GM21723 (cell line): ENCODE data around the gene CAVIN1.
"Not testable (repeated sequence)": the region's sequence is repeated elsewhere in the genome, so short reads cannot be mapped to it uniquely, and the experiment has no call there.

ENCODE experiments used
- ATAC-seq: cut with Tn5 transposase; IDR thresholded peaks from one replicate; pipeline ENCODE4 v1.9.1; 2021; ENCODE audit warnings: mild to moderate bottlenecking, moderate library complexity; ENCODE audit not compliant: unreplicated experiment

The CAVIN1 gene

DNA sequence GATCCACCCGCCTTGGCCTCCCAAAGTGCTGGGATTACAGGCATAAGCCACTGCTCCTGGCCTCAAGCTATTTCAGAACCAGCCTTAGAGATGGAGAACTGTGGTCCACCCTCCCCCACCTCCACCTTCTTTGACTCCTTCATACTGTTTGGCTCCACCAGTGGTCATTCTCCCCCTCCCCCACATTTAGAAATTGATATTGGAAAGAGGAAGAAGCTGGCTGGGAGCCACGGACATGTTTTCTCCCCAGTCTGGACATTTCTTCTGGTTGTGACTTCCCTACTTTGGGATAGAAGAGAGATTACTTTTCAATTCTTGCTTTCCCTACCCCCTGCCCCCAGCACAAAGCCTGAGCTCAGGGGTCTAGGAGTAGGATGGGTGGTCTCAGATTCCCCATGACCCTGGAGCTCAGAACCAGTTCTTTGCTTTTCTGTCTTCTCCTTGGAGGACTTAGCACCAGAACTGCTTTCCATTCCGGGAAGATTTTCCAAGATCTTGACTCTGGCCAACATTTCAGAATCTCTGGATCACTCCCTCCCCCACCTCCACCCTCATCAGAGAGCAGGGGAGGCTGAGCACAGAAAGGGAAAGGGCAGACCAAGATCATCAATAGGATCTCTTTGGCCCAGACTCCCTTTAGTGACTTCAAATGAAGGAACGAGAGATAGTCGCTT is 16.3 kb downstream of the CAVIN1 start:
- no peak for ATAC-seq

DNA sequence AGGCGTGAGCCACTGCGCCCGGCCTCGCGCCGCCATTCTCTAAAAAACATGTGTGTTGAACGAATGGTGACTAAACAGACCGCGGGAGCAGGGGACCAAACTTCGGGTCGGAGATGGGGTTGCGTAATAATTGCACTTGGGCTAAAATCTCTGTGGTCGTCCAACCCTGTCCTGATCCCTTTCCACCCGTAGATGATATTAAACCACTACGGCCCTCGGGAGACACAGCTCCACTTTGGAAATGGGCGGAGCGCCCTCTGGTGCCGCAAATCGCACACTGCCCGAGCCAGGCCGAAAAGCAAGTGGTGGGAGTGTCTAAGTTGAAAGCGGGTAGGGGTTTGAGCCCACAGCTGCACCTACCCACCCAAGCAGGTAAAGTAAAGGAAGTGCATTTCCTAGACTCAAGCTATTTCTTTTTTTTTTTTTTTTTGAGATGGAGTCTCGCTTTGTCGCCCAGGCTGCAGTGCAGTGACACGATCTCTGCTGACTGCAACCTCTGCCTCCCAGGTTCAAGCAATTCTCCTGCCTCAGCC is 17.0 kb downstream of the CAVIN1 start:
- ATAC-seq: no peak

DNA sequence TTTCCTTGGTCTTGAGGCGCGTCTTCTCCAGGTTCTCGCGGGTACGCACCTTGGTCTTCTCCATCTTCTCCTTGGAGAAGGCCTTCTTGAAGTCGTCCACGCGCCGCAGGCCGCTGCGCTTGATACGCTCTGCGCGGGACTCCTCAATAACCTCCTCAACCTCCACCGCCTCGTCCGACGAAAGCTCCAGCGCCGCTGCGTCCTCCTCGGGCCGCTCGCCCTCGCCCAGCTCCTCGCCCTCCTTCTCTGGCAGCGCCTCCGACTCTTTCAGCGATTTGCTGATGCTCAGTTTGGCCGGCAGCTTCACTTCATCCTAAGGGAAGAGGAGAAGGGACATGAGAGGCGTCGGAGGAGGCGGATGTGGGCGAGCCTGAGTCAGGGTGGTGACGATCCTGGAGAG is 18.0 kb downstream of the CAVIN1 start:
- ATAC-seq: no peak

DNA sequence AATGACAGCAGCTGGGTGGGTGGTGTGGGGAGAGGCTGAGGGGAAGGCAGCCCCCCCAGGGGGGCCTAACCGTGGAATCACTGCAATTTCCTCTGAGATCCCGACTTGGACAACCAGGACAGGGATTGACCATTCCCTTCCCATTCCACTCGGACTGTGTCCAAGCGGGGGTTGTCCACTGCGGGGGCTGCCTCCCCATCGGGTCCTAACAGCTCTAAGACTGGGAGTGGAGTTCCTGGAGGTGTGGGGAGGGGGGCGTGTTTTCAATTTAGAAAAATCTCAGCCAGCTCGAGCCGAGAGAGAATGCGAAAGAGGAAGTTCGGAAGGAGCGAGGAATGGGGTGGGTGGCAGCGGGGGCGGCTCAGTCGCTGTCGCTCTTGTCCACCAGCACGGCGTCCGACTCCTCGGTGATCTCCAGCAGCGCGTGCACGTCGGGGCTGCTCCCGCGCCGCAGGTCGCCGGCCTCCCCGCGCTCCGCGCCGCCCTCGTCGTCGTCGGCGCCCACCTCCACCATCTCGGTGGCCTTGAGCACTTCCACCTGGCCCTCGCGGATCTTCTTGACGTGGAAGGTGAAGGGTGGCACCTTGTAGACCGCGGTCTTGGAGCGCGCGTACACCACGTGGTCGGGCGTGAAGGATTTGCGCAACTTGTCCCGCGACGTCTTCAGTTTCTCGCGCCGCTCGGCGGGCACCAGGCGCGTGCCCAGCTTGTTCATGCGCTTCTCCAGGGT is 18.6 kb downstream of the CAVIN1 start:
- no peak for ATAC-seq

DNA sequence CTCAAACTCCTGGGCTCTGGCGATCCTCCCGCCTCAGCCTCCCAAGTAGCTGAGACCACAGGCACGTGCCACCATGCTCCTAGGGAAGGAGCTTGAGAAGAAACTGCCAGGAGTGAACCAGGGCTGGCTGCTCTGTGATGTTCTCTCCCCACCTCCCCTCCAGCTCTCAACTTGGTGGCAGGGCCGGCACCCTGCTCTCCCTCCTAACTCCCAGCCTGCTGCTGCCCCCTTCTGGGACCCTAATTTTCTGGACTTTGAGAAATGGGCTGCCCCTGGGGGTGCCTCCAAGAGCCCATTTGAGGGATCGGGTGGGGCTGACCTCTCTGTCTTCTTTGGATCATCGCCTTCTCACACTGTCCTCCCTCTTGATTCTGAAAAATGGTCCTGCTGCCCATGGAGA is 19.9 kb downstream of the CAVIN1 start:
- ATAC-seq: no peak

DNA sequence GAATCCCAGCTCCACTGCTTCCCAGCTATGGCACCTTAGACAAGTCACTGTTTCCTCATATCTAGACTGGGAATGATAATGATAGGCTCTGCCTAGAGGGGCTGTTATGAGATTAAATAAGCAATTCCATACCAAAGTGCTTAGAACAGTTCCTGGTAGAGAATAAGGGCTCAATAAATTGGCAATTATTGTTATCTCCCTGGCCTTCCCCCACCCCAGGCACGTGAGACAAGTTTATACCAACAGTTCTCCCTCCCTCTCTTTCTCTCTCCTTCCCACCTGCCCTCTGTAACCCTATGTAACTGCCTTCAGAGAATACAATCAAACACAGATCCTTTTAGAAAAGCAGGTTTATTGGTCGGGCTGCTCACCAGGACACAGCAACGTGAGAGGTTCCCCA is 20.9 kb downstream of the CAVIN1 start:
- no peak for ATAC-seq

DNA sequence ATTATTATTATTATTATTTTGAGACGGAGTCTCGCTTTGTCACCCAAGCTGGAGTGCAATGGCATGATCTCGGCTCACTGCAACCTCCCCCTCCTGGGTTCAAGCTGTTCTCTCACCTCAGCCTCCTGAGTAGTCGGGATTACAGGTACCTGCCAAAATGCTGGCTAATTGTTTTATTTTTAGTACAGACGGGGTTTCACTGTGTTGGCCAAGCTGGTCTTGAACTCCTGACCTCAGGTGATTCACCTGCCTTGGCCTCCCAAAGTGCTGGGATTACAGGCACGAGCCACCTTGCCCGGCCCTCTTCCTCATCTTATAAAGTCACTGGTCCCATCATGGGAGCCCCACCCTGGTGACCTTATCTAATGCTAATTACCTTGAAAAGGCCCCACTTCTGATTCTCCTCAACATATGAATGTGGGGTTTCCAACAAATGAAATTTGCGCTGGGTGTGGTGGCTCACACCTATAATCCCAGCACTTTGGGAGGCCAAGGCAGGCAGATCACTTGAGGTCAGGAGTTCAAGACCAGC is 22.1 kb downstream of the CAVIN1 start:
- not testable (repeated sequence) for ATAC-seq

DNA sequence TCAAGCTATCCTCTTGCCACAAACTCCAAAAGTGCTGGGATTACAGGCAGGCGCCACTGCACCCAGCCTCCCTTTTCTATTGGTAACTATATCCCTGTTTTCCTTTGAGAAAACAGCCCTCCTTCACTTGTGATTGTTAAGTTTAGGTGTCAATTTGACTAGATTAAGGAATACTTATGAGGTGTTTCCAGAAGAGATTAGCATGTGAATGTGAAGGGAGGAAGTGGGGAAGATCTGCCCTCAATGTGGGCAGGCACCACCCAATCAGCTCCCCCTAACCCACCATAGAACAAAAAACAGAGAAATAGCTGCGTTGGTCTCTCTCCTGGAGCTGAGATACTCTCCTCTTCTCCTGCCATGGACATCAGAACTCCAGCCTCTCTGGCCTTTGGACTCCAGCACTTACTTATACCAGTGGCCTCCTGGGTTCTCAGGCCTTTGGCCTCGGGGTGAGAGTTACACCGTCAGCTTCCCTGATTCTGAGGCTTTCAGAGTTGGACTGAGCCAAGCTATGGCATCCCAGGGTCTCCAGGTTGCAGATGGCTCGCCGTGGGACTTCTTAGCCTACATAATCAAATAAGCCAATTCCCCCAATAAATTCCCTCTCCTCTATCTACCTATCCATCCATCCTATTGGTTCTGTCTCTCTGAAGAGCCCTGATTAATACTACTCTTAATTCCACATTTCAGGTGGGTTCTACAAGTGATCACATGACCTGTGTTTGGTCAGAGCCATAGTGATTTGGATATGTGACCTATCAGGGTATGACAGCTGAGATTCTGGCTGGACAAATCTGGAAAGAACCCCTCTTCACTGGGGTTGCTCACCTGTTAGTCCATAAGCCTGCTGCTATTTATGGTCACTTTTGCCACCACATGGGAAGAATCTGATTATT is 22.9 kb downstream of the CAVIN1 start:
- ATAC-seq: no peak

DNA sequence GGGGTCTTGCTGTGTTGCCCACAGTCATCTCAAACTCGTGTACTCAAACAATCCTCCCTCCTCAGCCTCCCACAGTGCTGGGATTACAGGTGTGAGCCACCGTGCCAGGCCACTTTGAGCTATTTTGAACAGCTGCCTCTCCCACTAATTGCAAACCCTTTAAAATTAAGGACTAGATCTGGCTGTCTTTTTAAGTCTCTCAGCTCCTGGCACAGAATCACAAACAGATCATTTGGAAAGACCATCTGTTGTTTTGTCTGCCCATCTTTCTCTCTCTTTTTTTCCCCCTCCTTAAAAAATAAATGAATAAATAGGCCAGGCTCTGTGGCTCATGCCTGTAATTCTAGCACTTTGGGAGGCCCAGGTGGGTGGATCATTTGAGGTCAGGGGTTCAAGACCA is 23.9 kb downstream of the CAVIN1 start:
- ATAC-seq: no peak

DNA sequence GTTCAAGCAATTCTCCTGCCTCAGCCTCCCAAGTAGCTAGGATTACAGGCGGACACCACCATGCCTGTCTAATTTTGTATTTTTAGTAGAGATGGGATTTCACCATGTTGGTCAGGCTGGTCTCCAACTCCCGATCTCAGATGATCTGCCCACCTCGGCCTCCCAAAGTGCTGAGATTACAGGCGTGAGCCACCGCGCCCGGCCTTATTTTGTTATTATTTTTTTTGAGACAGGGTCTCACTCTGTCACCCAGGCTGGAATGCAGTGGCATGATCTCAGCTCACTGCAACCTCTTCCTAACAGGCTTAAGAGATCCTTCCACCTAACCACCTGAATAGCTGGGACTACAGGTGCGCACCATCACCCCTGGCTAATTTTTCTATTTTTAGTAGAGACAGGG is 27.5 kb downstream of the CAVIN1 start:
- ATAC-seq: not testable (repeated sequence)

DNA sequence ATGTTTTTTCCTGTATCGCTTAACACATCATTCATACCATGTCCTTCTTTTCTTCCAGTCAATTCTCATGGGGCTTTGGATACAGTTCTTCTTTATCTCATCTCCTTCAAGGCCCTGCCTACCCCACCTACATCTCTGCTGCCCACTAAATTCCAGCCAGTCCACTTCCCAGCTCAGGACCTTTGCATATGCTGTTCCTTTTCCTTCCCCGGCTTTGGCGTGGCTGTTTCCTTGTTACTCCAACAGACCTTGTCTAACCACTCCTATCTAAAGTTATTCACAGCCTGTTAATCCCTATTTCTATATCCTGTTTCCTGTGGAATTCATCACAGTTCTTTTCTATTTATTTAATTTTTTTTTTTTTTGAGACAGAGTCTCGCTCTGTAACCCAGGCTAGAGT is 28.2 kb downstream of the CAVIN1 start:
- ATAC-seq: no peak

DNA sequence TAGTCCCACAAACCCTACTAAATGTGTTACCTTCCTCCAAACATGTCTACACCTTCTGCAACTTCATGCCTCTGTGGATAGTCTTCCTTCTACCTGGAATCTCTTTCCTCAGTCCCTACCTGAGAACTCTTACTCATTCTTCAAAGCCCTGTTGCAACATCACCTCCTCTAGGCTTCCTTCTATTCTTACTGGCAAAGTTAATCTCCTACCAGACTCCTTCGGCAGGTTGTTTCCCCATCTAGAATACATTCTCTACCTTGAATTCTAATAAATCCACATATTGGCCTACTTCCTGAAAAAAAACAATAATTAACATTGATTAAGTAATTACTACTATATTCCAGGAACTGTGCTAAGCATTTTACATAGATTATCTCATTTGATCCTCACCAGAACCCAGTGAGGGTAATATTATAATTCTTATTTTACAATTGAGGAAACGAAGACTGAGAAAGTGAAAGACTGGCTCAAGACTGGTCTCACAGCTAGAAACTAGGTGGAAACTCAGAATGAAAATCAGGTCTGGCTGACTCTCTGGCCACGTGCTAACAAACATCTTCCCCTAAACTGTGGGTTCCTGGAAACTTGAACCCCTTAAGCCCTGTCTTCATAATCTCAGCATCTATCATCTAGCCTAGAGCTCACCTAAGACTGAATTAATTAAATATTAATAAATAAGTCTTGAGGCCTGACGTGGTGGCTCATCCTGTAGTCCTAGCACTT is 30.2 kb downstream of the CAVIN1 start:
- no peak for ATAC-seq

DNA sequence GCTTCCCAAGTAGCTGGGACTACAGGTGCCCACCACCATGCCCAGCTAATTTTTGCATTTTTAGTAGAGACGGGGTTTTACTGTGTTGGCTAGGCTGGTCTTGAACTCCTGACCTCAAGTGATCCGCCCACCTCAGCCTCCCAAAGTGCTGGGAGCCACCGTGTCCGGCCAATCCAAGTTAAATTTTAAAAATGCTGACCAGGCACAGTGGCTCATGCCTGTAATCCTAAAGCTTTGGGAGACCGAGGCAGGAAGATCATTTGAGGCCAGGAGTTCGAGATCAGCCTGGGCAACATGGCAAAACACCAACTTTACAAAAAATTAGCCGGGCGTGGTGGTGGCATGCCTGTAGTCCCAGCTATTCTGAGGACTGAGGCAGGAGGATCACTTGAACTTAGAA is 31.6 kb downstream of the CAVIN1 start:
- ATAC-seq: not testable (repeated sequence)

DNA sequence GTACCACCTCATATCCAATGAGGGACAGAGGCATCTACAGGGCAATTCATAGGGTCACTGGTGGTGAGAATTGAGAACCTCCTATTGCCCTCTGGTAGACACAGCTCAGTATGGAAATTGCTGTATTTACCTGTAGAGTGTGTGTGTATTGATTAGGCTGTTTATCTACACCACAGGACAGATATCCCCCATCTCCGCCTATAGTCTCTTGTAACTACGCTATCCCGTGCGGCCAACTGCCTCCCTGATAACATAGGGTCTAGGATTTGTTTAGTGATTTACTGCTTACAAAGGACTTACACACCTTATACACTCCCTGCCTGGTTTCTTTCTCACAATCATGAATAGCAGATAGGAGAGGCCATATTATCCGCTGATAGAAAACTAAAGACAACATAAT is 33.2 kb downstream of the CAVIN1 start:
- ATAC-seq: no peak

DNA sequence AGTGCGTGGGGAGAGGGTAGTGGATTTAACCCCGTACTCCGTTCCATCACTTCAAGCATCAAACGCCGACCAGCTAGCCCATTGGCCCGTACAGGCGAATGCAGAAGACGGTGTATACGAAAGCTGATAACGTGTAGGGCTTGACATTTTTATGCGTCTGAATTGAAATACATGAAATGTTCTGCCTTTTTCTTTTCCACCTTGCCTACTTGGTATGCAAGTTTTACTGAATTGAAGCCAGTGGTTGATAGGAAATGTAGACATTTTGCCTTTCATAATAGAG is 34.0 kb downstream of the CAVIN1 start:
- ATAC-seq: no peak

DNA sequence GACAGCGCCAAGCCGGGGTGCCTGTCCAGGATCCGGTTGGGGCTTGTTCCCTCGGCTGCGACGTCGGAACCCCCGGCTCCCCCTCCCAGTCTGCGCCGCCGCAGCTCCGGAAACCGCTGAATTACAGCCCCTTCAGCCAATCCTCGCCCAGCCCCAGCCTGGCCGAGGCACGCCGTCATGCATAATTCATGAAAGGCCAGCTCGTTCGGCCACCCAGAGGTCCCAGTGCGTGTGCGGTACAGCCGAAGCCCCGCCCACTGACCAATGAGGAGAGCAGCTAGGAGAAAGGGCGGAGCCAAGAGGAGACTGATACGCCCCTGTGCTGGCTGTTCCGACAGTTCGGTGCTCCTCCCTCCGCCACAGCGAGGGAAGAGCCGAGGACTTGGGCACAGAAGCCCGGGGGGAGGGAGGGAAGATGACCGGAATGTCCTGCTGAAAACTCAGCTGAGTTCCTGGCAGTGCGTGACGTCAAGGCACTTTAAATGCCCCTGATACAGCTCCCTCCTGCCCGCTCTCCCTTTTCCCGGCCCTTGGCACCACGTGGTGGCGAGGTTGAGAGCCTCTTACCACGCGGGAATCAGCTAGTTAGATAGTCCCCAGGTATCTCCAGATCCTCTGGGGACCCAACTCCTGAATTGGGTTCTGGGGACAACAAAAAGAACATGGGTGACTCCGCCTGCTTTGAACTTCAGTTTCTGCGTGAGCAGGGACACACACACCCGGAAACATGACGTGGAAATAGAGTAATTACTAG is 34.5 kb downstream of the CAVIN1 start, which contains the start of gene STAT3:
Gene STAT3, minus strand, starts transcription at position 62 of the 754 bp plus-strand sequence. CDS start 39,926 bp downstream, outside the sequence.
- ATAC-seq: peak; percentile 88

DNA sequence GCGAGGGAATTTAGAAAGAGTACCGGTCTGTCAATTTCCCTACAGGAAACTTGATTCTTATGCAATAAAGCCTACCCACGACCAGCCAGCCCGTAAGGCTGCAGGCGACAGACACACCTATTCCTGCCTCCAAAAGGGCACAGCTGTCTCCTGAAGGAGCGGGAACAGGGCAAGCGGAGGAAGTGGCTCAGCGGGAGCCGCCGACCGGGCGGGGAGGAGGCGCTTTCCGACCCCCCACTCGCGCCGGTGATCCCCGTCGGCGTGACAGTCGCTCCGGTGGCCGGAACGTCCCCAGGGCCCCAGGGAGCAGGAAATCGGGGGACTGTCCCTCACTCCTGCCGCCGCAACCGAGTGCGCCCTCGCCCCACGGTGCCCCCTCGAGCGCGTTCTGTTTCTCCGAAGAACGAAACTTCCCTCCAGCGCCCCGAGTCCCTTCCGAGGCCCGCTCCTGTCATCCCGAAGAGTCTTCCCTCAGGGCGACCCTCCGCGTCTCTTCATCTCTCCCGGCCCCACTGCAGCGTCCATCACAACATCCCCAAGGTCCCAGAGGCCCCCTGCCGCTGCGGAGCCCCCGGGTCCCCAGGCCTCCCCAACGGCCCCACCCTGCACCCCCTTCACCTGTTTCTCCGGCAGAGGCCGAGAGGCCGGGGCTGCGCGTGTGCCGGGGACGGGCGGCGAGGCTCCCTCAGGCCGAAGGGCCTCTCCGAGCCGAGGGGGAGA is 35.2 kb downstream of the CAVIN1 start:
- peak; percentile 7 for ATAC-seq

DNA sequence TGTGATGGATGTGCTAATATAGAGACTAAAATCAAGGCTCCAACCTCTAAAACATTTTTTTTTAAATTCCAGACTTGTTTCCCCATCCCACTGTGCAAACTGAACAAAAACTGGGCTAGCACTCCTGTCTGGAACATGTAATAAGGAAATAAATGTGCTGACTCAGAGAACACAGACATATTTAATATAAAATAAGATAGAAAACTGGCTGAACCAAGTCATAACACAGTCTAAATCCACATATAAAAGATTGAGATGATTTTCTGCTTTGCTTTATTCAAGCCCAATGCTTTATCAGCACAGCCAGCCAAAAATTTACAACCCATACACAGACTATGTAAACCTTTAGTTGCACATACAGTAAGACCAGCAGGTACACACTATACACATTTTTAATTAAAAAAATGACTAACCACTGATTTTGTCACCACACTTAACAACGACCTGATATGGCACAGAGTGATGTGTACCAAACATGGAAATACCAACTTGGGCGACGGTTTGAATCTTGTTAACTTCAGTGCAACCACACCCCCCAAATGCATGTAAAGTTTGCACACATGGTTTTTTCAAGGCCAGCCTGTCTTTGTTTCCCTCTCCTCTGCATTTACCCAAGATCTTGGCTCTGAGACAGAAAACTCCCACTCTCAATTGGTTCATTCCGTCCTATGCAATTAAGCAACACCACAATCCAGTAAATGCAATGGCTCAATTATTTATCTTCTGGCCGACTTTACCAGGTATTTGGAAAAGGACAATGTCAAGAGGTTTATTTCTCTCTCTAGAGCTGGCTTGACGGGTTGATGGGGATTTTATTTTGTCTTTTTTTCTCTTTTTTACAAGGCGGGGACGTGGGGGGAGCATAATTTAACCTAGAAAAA is 36.0 kb downstream of the CAVIN1 start:
- ATAC-seq: no peak
